ENCODE results near the gene NEK6. TPM values are rescaled to one million over a fixed set of nuclear protein-coding genes. Genes with fewer than 3 reads are reported as not detected.

The NEK6 gene
- total and polyA plus RNA-seq, 4 experiments from 2014 or later = 3.8 to 11.7 (median 8.5) TPM

DNA sequence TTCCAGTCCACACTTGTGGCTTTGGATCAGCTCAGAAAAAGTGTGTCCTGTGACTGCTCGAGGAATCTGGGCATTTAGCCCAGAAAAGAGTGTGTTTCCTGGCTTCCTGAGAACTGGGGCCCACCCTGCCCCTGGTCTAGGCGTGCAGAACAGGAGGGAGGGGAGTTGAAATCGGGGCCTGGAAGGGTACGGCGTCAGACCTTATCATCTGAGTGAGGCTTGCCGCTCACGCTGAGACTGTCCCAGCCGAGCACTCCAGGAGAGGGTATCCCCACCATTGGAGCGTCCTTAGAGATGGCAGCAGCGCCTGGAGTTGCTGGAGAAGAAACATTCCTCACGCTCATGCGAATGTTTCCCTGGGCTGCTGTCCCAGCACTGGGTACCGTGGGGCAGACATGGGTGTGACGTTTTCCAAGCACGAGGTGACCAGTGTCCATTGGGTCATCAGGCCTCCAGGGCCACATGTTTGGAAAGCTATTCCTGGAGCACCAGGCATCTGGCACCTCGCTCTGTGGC is 22.5 kb downstream of the NEK6 start:
- Histone ChIP-seq H3K27me3 (ENCODE audit: insufficient read depth, low read length) (no peaks in the 10 kb centered on the region), H3K27ac (ENCODE audit: low read depth, low read length) (no peak overlapping the region), H3K4me3 (ENCODE audit: low read length in 2 of 2) (no peak overlapping the region), H3K9me3 (ENCODE audit: control insufficient read depth in 1 of 2, low read length in 2 of 2) (no peaks in the 10 kb centered on the region), H3K36me3 (ENCODE audit: insufficient read depth, low read length) (no peaks in the 10 kb centered on the region), H3K4me1 (ENCODE audit: insufficient read depth, low read length) (peaks cover 7% of the 10 kb centered on the region)
- H3K4me3 Mint-ChIP-seq = no peak overlapping the region
- H3K9me3 Mint-ChIP-seq = no peaks in the 10 kb centered on the region
- no peak overlapping the region for H3K27ac Mint-ChIP-seq
- no peak for DNase-seq
- intact Hi-C loops (cut with micrococcal nuclease) = no loop called here
- POLR2A ChIA-PET (ENCODE audit: partially characterized antibody) = no interaction called here
- H3K4me1 Mint-ChIP-seq = peaks cover 9 to 35% (median 19%) of the 10 kb centered on the region in 4 donors
- CTCF ChIA-PET (ENCODE audit: partially characterized antibody) = no interaction called here
- no peaks in the 10 kb centered on the region for H3K36me3 Mint-ChIP-seq
- H3K27me3 Mint-ChIP-seq = no peaks in the 10 kb centered on the region

DNA sequence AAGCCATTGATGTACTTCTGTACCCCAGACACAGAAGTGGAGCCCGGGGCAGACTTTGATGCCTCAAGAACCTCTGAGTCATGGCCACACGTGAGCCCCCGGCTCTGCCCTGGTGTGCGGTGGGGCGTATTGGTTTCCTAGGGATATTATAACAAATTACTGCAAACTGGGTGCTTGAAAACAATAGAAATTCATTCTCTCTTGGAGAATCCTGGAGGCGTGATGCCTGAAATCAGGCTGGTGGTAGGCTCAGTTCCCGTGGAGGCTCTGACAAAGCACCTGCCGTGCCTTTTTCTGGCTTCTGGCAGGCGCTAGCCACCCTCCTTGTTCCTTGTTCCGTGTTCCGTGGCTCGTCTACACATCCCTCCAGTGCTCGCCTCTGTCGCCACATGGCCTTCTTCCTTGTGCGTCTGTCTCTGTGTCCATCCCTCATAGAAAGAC is 24.2 kb downstream of the NEK6 start:
- DNase-seq = no peak
- ChIA-PET POLR2A (ENCODE audit: partially characterized antibody) (no interaction called here), CTCF (ENCODE audit: partially characterized antibody) (interaction anchor here (0.7 kb wide), 1 partner anchor 43 kb away, joined by 3 read pairs; no protein-coding TSS in a partner anchor)
- Mint-ChIP-seq H3K27ac (no peak overlapping the region), H3K4me3 (no peak overlapping the region), H3K4me1 (peaks cover 16 to 41% (median 27%) of the 10 kb centered on the region in 4 donors), H3K9me3 (no peaks in the 10 kb centered on the region), H3K36me3 (peaks cover 0 to 2% of the 10 kb centered on the region in 2 donors), H3K27me3 (no peaks in the 10 kb centered on the region)
- intact Hi-C loops (cut with micrococcal nuclease) = no loop called here
- H3K9me3 ChIP-seq (ENCODE audit: control insufficient read depth in 1 of 2, low read length in 2 of 2) = no peaks in the 10 kb centered on the region
- H3K27ac ChIP-seq (ENCODE audit: low read depth, low read length) = no peak overlapping the region
- H3K4me3 ChIP-seq (ENCODE audit: low read length in 2 of 2) = no peak overlapping the region
- H3K27me3 ChIP-seq (ENCODE audit: insufficient read depth, low read length) = no peaks in the 10 kb centered on the region
- H3K36me3 ChIP-seq (ENCODE audit: insufficient read depth, low read length) = no peaks in the 10 kb centered on the region
- peaks cover 24% of the 10 kb centered on the region for H3K4me1 ChIP-seq (ENCODE audit: insufficient read depth, low read length)

DNA sequence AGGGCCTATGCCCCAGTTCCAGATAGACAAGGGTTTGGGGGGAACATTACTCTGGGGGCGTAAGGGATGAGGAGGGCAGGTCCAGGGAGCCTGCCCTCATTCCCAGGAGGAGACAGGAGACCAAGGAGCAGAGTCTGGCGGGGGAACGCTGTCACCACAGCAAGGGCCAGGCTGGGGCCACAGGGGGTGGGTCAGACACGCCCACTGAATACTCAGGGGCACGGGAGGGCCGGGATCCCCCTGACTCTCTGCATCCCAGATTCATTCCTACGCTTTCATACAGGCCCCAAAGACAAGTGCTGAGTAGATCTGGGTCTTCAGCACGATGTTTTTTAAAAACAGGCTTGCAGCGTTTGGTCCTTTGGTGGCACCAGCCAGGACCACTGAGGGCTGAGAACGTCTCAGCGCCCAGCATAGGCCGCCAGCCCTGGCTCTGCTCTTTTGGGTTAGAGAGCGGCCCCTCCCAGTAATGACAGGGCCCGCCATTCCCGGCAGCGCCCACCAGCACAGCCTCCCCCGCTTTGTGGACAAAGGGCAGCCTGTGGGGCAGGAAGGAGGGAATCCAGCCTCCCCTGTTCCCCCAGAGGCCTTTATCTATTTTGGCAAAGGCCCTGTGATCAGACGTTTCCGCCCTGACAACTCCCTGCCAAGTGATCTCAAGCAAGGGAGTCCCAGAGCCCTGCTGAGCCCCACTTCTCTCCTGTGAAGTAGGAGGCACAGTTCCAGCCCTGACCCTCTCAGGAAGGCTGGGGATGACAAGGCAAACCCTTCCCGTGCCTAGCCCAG is 24.9 kb downstream of the NEK6 start:
- Mint-ChIP-seq H3K4me1 (peaks cover 18 to 42% (median 30%) of the 10 kb centered on the region in 4 donors), H3K27me3 (no peaks in the 10 kb centered on the region), H3K27ac (no peak overlapping the region), H3K4me3 (no peak overlapping the region), H3K36me3 (peaks cover 0 to 2% of the 10 kb centered on the region in 2 donors), H3K9me3 (no peaks in the 10 kb centered on the region)
- H3K4me1 ChIP-seq (ENCODE audit: insufficient read depth, low read length) = peaks cover 25% of the 10 kb centered on the region
- no peaks in the 10 kb centered on the region for H3K36me3 ChIP-seq (ENCODE audit: insufficient read depth, low read length)
- intact Hi-C loops (cut with micrococcal nuclease) = no loop called here
- H3K9me3 ChIP-seq (ENCODE audit: control insufficient read depth in 1 of 2, low read length in 2 of 2) = no peaks in the 10 kb centered on the region
- ChIA-PET POLR2A (ENCODE audit: partially characterized antibody) (no interaction called here), CTCF (ENCODE audit: partially characterized antibody) (no interaction called here)
- H3K4me3 ChIP-seq (ENCODE audit: low read length in 2 of 2) = no peak overlapping the region
- no peak for DNase-seq
- no peaks in the 10 kb centered on the region for H3K27me3 ChIP-seq (ENCODE audit: insufficient read depth, low read length)
- no peak overlapping the region for H3K27ac ChIP-seq (ENCODE audit: low read depth, low read length)

DNA sequence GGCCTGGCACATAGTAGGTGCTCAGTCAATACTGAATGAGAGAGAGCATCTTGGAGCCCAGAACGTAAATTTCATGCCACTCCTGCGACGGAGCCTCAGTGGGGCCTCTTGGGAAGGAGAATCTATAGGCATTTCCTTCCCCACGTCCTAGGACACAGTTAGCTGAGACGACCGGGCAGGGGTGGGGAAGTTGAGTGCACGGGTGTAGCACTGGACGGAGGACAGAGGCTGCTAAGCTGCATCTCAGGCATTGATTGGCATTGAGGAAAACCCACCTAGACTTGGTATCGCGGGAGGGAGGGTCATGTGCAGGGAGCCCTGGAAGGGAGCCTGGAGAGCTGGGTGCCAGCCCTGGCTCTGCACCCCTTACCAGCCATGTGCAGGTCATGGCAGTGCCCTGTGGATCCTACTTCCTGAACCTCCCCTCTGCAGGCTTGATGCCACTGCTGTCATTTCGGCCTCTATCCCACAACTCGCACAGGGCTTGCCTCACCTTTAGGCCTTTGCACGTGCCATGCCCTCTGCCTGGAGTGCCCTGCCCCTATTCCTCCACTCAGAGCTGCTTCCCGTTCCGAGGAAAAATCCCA is 25.6 kb downstream of the NEK6 start:
- H3K27ac ChIP-seq (ENCODE audit: low read depth, low read length) = no peak overlapping the region
- H3K9me3 ChIP-seq (ENCODE audit: control insufficient read depth in 1 of 2, low read length in 2 of 2) = no peaks in the 10 kb centered on the region
- intact Hi-C loops (cut with micrococcal nuclease) = no loop called here
- Mint-ChIP-seq H3K4me1 (peaks cover 18 to 42% (median 27%) of the 10 kb centered on the region in 4 donors), H3K36me3 (peaks cover 0 to 2% of the 10 kb centered on the region in 2 donors), H3K9me3 (no peaks in the 10 kb centered on the region), H3K4me3 (no peak overlapping the region), H3K27me3 (no peaks in the 10 kb centered on the region), H3K27ac (no peak overlapping the region)
- no peak overlapping the region for H3K4me3 ChIP-seq (ENCODE audit: low read length in 2 of 2)
- ChIA-PET CTCF (ENCODE audit: partially characterized antibody) (no interaction called here), POLR2A (ENCODE audit: partially characterized antibody) (interaction anchor here (0.5 kb wide), 1 partner anchor 645 kb away, joined by 4 read pairs; no protein-coding TSS in a partner anchor)
- no peaks in the 10 kb centered on the region for H3K27me3 ChIP-seq (ENCODE audit: insufficient read depth, low read length)
- no peak for DNase-seq
- H3K4me1 ChIP-seq (ENCODE audit: insufficient read depth, low read length) = peaks cover 25% of the 10 kb centered on the region
- no peaks in the 10 kb centered on the region for H3K36me3 ChIP-seq (ENCODE audit: insufficient read depth, low read length)

DNA sequence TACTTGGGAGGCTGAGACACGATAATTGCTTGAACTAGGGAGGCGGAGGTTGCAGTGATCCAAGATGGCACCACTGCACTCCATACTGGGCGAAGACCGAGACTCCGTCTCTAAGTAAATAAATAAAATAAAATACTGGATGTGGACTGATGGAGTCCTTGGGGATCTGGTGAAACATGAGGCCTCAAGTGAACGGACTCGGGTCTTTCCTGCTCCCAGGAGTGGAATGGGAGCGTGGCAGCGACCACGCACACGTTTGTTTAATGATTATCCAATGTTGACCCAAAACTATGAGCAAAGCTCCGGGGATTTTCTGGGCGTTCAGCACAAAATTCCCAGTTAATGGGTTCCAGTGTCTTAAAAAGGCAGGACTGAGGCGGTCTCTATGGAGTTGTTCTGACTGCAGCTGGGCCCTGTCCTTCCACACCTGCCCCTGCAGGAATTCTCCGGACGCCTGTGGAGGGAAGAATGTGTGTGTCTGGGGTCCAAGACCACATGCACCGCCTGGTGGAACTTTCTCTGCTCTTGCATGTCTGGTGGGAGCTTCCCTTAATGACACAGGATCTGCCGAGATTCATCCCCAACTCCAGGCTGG is 26.6 kb downstream of the NEK6 start:
- H3K9me3 ChIP-seq (ENCODE audit: control insufficient read depth in 1 of 2, low read length in 2 of 2) = no peaks in the 10 kb centered on the region
- H3K9me3 Mint-ChIP-seq = no peaks in the 10 kb centered on the region
- DNase-seq = no peak
- H3K4me3 Mint-ChIP-seq = no peak overlapping the region
- H3K27ac ChIP-seq (ENCODE audit: low read depth, low read length) = no peak overlapping the region
- ChIA-PET CTCF (ENCODE audit: partially characterized antibody) (no interaction called here), POLR2A (ENCODE audit: partially characterized antibody) (no interaction called here)
- H3K27ac Mint-ChIP-seq = peak overlapping the region in 1 of 7 donors; percentile 63
- H3K27me3 ChIP-seq (ENCODE audit: insufficient read depth, low read length) = no peaks in the 10 kb centered on the region
- H3K27me3 Mint-ChIP-seq = no peaks in the 10 kb centered on the region
- H3K4me1 Mint-ChIP-seq = peaks cover 19 to 45% (median 30%) of the 10 kb centered on the region in 4 donors
- H3K36me3 Mint-ChIP-seq = peaks cover 0 to 2% of the 10 kb centered on the region in 2 donors
- no peak overlapping the region for H3K4me3 ChIP-seq (ENCODE audit: low read length in 2 of 2)
- intact Hi-C loops (cut with micrococcal nuclease) = no loop called here
- no peaks in the 10 kb centered on the region for H3K36me3 ChIP-seq (ENCODE audit: insufficient read depth, low read length)
- H3K4me1 ChIP-seq (ENCODE audit: insufficient read depth, low read length) = peaks cover 25% of the 10 kb centered on the region

DNA sequence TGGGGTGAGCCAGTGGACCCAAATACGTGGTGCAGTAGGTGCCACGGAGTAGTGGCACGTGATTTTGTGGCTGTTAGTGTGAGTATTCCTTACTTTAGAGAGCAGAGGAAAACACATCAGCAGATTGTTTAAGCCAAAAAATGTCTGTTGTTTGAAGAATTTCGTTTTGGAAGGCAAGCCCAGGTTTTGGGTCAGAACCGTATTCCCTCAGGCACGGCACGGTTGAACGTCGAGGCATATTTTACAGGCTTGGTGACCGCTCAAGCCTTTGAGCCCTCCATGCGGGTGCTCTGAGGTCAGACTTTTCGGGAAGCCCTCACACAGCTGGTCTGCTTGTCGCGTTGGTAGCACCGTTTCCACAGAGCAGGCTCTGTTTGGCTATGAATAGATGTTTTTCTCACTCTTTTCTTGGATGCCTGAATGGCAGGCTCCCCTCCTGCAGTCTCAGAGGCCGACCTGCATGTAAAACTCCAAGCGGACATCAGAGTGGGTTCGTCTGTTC is 27.2 kb downstream of the NEK6 start:
- Mint-ChIP-seq H3K9me3 (no peaks in the 10 kb centered on the region), H3K4me3 (peak overlapping the region in 5 of 8 donors; percentile 20 to 91 (median 54)), H3K27ac (peak overlapping the region in 3 of 7 donors; percentile 36 to 66 (median 57)), H3K27me3 (no peaks in the 10 kb centered on the region), H3K4me1 (peaks cover 19 to 46% (median 30%) of the 10 kb centered on the region in 4 donors), H3K36me3 (peaks cover 0 to 2% of the 10 kb centered on the region in 2 donors)
- DNase-seq = no peak
- ChIA-PET POLR2A (ENCODE audit: partially characterized antibody) (no interaction called here), CTCF (ENCODE audit: partially characterized antibody) (no interaction called here)
- H3K27me3 ChIP-seq (ENCODE audit: insufficient read depth, low read length) = no peaks in the 10 kb centered on the region
- no peak overlapping the region for H3K27ac ChIP-seq (ENCODE audit: low read depth, low read length)
- peaks cover 25% of the 10 kb centered on the region for H3K4me1 ChIP-seq (ENCODE audit: insufficient read depth, low read length)
- no peaks in the 10 kb centered on the region for H3K36me3 ChIP-seq (ENCODE audit: insufficient read depth, low read length)
- intact Hi-C loops (cut with micrococcal nuclease) = no loop called here
- no peaks in the 10 kb centered on the region for H3K9me3 ChIP-seq (ENCODE audit: control insufficient read depth in 1 of 2, low read length in 2 of 2)
- H3K4me3 ChIP-seq (ENCODE audit: low read length in 2 of 2) = no peak overlapping the region

DNA sequence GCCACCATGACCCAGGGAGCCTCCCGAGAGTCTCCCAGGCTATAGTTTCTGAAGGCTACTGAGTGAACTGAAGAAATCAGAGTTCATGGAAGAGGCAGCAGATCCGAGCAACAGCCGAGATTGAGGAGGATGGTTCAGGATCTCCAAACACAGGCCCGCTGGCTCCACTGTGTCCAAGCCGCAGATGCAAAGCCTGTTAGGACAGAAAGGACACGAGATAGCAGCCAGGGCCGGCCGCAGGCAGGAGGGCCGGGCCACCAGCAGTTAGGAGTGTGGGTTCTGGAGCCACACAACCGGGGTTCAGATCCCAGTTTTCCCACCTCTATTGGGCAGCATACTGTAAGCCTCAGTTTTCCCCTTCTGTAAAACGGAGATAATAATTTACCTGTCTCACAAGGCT is 27.7 kb downstream of the NEK6 start:
- Mint-ChIP-seq H3K27ac (peak overlapping the region in 5 of 7 donors; percentile 17 to 87 (median 57)), H3K36me3 (peaks cover 0 to 2% of the 10 kb centered on the region in 2 donors), H3K27me3 (no peaks in the 10 kb centered on the region), H3K4me3 (peak overlapping the region in 6 of 8 donors; percentile 15 to 91 (median 61)), H3K9me3 (no peaks in the 10 kb centered on the region), H3K4me1 (peaks cover 19 to 47% (median 30%) of the 10 kb centered on the region in 4 donors)
- intact Hi-C loops (cut with micrococcal nuclease) = no loop called here
- POLR2A ChIA-PET (ENCODE audit: partially characterized antibody) = no interaction called here
- H3K27ac ChIP-seq (ENCODE audit: low read depth, low read length) = no peak overlapping the region
- H3K27me3 ChIP-seq (ENCODE audit: insufficient read depth, low read length) = no peaks in the 10 kb centered on the region
- no peaks in the 10 kb centered on the region for H3K36me3 ChIP-seq (ENCODE audit: insufficient read depth, low read length)
- DNase-seq = no peak
- H3K9me3 ChIP-seq (ENCODE audit: control insufficient read depth in 1 of 2, low read length in 2 of 2) = no peaks in the 10 kb centered on the region
- peaks cover 26% of the 10 kb centered on the region for H3K4me1 ChIP-seq (ENCODE audit: insufficient read depth, low read length)
- H3K4me3 ChIP-seq (ENCODE audit: low read length in 2 of 2) = no peak overlapping the region
- CTCF ChIA-PET (ENCODE audit: partially characterized antibody) = no interaction called here

All from CD4-positive, alpha-beta memory T cell (primary cell).